Measurements from ENCODE around the gene UBE2E1. TPM values are rescaled to one million over a fixed set of nuclear protein-coding genes. Genes with fewer than 3 reads are reported as not detected.

UBE2E1 gene
- total and polyA plus RNA-seq, 8 donors, result 20.9 to 44.7 (median 28.7) TPM

DNA sequence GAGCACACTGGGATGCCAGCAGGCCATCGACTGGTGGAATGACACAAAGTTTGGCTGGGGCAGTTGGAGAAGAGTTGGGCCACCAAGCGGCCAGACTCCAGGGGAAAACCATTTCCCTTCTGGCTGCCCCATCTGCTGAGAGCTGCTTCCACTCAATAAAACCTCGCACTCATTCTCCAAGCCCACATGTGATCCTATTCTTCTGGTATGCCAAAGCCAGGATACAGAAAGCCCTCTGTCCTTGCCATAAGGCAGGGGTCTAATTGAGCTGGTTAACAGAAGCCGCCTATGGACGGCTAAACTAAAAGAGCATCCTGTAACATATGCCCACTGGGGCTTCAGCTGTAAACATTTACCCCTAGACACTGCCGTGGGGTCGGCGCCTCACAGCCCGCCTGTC lies 55.9 kb downstream of the UBE2E1 start:
- no peak overlapping the region for H3K4me3 ChIP-seq
- H3K9me3 ChIP-seq, result no peaks in the 10 kb centered on the region
- intact Hi-C loops (cut with DNase I), result no loop called here
- WGBS, 2 donors, result 96 to 98% methylated on average over 9 of the region's 9 CpGs
- DNase-seq (no peak), FAIRE-seq (no peak), ATAC-seq (no peak)
- H3K36me3 ChIP-seq, result no peaks in the 10 kb centered on the region
- peaks cover 11 to 25% (median 24%) of the 10 kb centered on the region in 3 donors for H3K4me1 ChIP-seq
- TF ChIP-seq, protein P1, sequence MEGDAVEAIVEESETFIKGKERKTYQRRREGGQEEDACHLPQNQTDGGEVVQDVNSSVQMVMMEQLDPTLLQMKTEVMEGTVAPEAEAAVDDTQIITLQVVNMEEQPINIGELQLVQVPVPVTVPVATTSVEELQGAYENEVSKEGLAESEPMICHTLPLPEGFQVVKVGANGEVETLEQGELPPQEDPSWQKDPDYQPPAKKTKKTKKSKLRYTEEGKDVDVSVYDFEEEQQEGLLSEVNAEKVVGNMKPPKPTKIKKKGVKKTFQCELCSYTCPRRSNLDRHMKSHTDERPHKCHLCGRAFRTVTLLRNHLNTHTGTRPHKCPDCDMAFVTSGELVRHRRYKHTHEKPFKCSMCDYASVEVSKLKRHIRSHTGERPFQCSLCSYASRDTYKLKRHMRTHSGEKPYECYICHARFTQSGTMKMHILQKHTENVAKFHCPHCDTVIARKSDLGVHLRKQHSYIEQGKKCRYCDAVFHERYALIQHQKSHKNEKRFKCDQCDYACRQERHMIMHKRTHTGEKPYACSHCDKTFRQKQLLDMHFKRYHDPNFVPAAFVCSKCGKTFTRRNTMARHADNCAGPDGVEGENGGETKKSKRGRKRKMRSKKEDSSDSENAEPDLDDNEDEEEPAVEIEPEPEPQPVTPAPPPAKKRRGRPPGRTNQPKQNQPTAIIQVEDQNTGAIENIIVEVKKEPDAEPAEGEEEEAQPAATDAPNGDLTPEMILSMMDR (IDR thresholded peaks at IDR 0.05), result no peak
- H3K27me3 ChIP-seq, result no peaks in the 10 kb centered on the region
- H3K27ac ChIP-seq, result no peak overlapping the region

DNA sequence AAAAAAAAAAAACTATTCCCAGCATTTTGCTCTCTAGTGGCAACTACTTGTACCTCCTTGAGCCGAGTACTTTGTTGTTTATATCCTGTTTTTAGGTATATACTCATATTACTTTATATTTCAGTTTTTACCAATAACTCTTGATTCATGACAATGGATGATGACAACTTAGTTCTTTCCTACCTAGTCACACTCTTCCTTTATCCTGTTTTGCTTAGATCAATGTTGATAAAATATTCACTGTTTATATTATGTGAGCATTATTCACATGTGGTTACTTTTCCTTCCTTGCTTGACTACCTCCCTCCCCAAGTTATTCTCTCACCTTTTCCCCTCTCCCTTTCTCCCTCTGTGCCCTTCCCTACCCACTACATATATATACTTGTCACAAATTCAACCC lies 57.3 kb downstream of the UBE2E1 start:
- intact Hi-C loops (cut with DNase I), result no loop called here
- no peak for FAIRE-seq
- Histone ChIP-seq H3K27me3 (no peaks in the 10 kb centered on the region), H3K4me1 (peaks cover 11 to 29% (median 25%) of the 10 kb centered on the region in 3 donors), H3K9me3 (no peaks in the 10 kb centered on the region), H3K36me3 (no peaks in the 10 kb centered on the region), H3K4me3 (no peak overlapping the region), H3K27ac (no peak overlapping the region)
- TF ChIP-seq, protein P1 (IDR thresholded peaks at IDR 0.05), result no peak
- DNase-seq, result no peak
- WGBS, 2 donors, result 81 to 90% methylated on average over 1 of the region's 1 CpG
- ATAC-seq, result no peak

DNA sequence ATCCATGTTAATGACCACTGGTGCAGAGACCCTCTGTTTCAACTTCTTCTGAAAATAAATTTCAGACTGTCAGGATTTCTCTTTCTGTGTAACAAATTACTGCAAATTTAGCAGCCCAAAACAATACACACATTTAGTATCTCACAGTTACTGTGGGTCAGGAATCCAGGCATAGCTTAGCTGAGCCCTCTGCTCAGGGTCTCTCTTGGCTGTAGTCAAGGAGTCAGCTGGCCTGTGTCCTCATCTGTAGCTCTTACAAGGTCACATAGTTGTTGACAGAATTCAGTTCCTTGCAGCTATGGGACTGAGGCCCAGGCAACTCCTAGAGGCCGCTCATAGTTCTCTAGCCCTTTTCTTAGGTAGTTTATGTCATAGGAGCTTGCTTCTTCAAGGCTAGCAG lies 59.2 kb downstream of the UBE2E1 start:
- H3K4me1 ChIP-seq, result peaks cover 11 to 18% (median 18%) of the 10 kb centered on the region in 3 donors
- intact Hi-C loops (cut with DNase I), result no loop called here
- no peak overlapping the region for H3K27ac ChIP-seq
- H3K36me3 ChIP-seq, result no peaks in the 10 kb centered on the region
- WGBS, 2 donors, result 57% methylated on average over 1 of the region's 1 CpG
- TF ChIP-seq, protein P1 (IDR thresholded peaks at IDR 0.05), result no peak
- H3K4me3 ChIP-seq, result no peak overlapping the region
- no peaks in the 10 kb centered on the region for H3K9me3 ChIP-seq
- DNase-seq (peak in 1 of 6 donors; percentile 12), ATAC-seq (peak; percentile 43 to 88 (median 68)), FAIRE-seq (no peak)
- H3K27me3 ChIP-seq, result no peaks in the 10 kb centered on the region

DNA sequence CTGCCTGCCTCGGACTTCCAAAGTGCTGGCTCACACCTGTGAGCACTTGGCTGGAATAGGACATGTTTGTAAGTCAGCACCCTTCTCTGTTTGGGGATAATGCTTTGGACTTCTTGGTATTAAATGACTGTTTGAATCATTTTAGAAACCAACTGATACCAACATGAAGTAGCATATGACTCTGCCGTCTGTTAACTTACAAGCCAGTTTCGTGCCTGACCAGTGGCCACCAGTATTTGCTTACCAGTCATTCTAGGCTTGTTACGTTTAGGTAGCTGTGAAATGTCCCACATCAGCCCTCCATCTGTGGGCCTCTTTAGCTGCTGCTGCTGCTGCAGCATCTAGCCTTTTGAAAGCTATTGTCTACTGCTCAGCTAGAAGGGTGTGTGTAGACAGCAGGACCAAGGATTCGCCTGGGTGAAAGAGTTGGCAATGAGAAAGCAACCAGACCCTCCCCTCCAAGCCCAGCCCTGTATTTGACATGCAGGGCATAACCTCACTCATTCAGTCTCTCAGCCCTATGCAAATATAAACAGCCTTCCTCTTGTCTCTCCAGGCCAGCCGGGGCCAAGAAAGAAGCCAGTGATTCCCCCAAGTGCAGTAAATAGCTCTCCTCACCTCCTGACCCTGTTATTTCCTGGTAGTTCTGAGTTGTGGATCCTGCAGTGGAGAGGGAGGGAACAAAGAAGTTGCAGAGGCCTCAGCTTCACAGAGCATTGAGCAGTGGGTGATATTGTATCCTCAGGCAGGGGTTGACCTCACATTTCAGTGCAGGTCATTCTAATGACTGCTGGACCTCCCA lies 60.0 kb downstream of the UBE2E1 start:
- WGBS, 2 donors, result 69 to 70% methylated on average over 6 of the region's 6 CpGs

More for the DNA sequence above, 60.0 kb downstream of the UBE2E1 start:
- Histone ChIP-seq H3K4me1 (peaks cover 11 to 18% (median 18%) of the 10 kb centered on the region in 3 donors), H3K4me3 (no peak overlapping the region), H3K9me3 (no peaks in the 10 kb centered on the region), H3K27me3 (no peaks in the 10 kb centered on the region), H3K27ac (peak overlapping the region in 2 of 4 donors; percentile 2 to 35), H3K36me3 (no peaks in the 10 kb centered on the region)
- TF ChIP-seq, protein P1 (IDR thresholded peaks at IDR 0.05), result no peak
- FAIRE-seq, result no peak
- DNase-seq, result no peak
- ATAC-seq, result peak; percentile 43 to 76 (median 72)
- intact Hi-C loops (cut with DNase I), result no loop called here

Data from pancreas (tissue), 10 donors.